Neuronal stem cell (in vitro differentiated cells): ENCODE measurements around the gene TSPYL1.
A peak's percentile ranks its signal among the peaks of the same experiment; 100 is the strongest.

ENCODE experiments used
- DNase-seq: peaks from one replicate; pipeline ENCODE4 v3.0.0-alpha.2; 2013; ENCODE audit warnings: low spot score
- H2AFZ ChIP-seq: one replicate; pipeline ENCODE4 v1.6.1; 2013; ENCODE audit warnings: mild to moderate bottlenecking, low read length, inconsistent platforms
- H2AK5ac ChIP-seq: 2 replicates; pipeline ENCODE4 v1.6.1; 2013; ENCODE audit warnings: low read depth, mild to moderate bottlenecking, inconsistent platforms, low read length, moderate library complexity, mixed read lengths
- H2BK120ac ChIP-seq: 2 replicates; pipeline ENCODE4 v1.6.1; 2013; ENCODE audit warnings: low read depth, mild to moderate bottlenecking, inconsistent platforms, low read length, moderate library complexity, mixed read lengths
- H2BK12ac ChIP-seq: one replicate; pipeline ENCODE4 v1.6.1; 2013; ENCODE audit warnings: low read length, inconsistent platforms
- H2BK15ac ChIP-seq: 2 replicates; pipeline ENCODE4 v1.6.1; 2013; ENCODE audit warnings: mild to moderate bottlenecking, low read length, inconsistent platforms, mixed read lengths
- H2BK5ac ChIP-seq: one replicate; pipeline ENCODE4 v1.6.1; 2013; ENCODE audit warnings: inconsistent platforms, mild to moderate bottlenecking, low read length, moderate library complexity
- H3K14ac ChIP-seq: one replicate; pipeline ENCODE4 v1.6.1; 2013; ENCODE audit warnings: low read length, inconsistent platforms
- H3K18ac ChIP-seq: 2 replicates; pipeline ENCODE4 v1.6.1; 2013; ENCODE audit warnings: low read length, inconsistent platforms
- H3K23ac ChIP-seq: 2 replicates; pipeline ENCODE4 v1.6.1; 2013; ENCODE audit warnings: low read depth, mild to moderate bottlenecking, mixed read lengths, low read length, inconsistent platforms; ENCODE audit not compliant: poor library complexity
- H3K27ac ChIP-seq: replicated peaks from 3 replicates; pipeline ENCODE4 v1.5.1; 2013; ENCODE audit warnings: low read length, inconsistent platforms
- H3K27me3 ChIP-seq, 3 experiments: 2 replicates each; pipeline ENCODE4 v1.6.1; 2013; ENCODE audit warnings: low read length in 3 of 3, mild to moderate bottlenecking in 2 of 3, inconsistent platforms in 1 of 3, low read depth in 1 of 3, mixed read lengths in 1 of 3, moderate library complexity in 1 of 3; ENCODE audit not compliant: control insufficient read depth in 3 of 3, insufficient read depth in 3 of 3
- H3K36me3 ChIP-seq, 2 donors: replicated peaks in 1 of 2; 2 replicates each; pipeline ENCODE4 v1.6.1; 2013; ENCODE audit warnings: low read length in 2 of 2; ENCODE audit not compliant: control insufficient read depth in 2 of 2, insufficient read depth in 2 of 2
- H3K4ac ChIP-seq: 2 replicates; pipeline ENCODE4 v1.6.1; 2013; ENCODE audit warnings: inconsistent platforms, mild to moderate bottlenecking, low read length, moderate library complexity
- H3K4me1 ChIP-seq, 2 donors: 1 replicate in 1 of 2; 2 replicates in 1 of 2; pipeline ENCODE4 v1.6.1; 2013; ENCODE audit warnings: low read length in 2 of 2, low read depth in 1 of 2; ENCODE audit not compliant: control insufficient read depth in 2 of 2, insufficient read depth in 1 of 2
- H3K4me2 ChIP-seq: one replicate; pipeline ENCODE4 v1.6.1; 2013; ENCODE audit warnings: mild to moderate bottlenecking, low read length, inconsistent platforms; ENCODE audit not compliant: insufficient read depth, poor library complexity, severe bottlenecking
- H3K4me3 ChIP-seq, 2 donors: 2 replicates each; pipeline ENCODE4 v1.5.1; 2013; ENCODE audit warnings: low read length in 2 of 2, mild to moderate bottlenecking in 2 of 2, inconsistent platforms in 1 of 2, moderate library complexity in 1 of 2
- H3K79me1 ChIP-seq: one replicate; pipeline ENCODE4 v1.6.1; 2013; ENCODE audit warnings: low read depth, mild to moderate bottlenecking, inconsistent platforms, low read length, moderate library complexity
- H3K9ac ChIP-seq: one replicate; pipeline ENCODE4 v1.6.1; 2013; ENCODE audit warnings: mild to moderate bottlenecking, low read depth, low read length, inconsistent platforms; ENCODE audit not compliant: poor library complexity
- H3K9me3 ChIP-seq, 2 donors: replicated peaks in 1 of 2; 2 replicates each; pipeline versions ENCODE3 to v1.6.1; 2013; ENCODE audit warnings: low read length in 2 of 2, mild to moderate bottlenecking in 2 of 2, inconsistent platforms in 1 of 2, low read depth in 1 of 2, mixed read lengths in 1 of 2, moderate library complexity in 1 of 2; ENCODE audit not compliant: control insufficient read depth in 2 of 2, insufficient read depth in 1 of 2
- H4K8ac ChIP-seq: one replicate; pipeline ENCODE4 v1.6.1; 2013; ENCODE audit warnings: low read depth, mild to moderate bottlenecking, inconsistent platforms, low read length, moderate library complexity
- H4K91ac ChIP-seq: one replicate; pipeline ENCODE4 v1.6.1; 2013; ENCODE audit warnings: low read length, low read depth, mild to moderate bottlenecking, inconsistent platforms; ENCODE audit not compliant: poor library complexity
- WGBS, 2 donors: extraction: QIAGEN DNeasy Blood & Tissue Kit; methylation state at CpG; one replicate each; pipeline ENCODE4 v1.1.7; 2013; ENCODE audit warnings: missing lambda C conversion rate in 2 of 2, mixed read lengths in 1 of 2; ENCODE audit not compliant: insufficient read length in 2 of 2, insufficient replicate concordance in 1 of 2; ENCODE audit errors: extremely low coverage in 2 of 2; 5-methylcytosine and 5-hydroxymethylcytosine counted together

TSPYL1 gene

DNA sequence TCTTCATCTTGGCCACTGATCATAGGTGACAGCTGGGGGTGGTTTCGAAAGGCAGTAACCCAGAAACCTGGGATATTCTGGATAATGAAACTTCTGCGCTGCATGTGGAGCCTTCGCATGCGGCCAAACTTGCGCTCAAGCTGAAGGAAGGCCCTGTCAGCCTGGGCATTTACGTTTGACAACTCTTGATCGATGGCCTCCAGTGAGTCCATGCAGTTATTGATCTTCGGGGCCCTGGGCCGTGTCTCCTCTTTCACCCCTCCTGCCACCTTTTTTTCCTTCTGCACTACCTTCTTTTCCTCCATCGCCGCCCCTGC, 26.6 kb downstream of the TSPYL1 start:
- H2BK5ac ChIP-seq: peak overlapping the region; percentile 84
- no peak overlapping the region for H3K4ac ChIP-seq
- WGBS, 2 donors: no CpG with 5 or more reads among the region's 11 CpGs
- no peaks in the 10 kb centered on the region for H3K27me3 ChIP-seq
- peaks cover 23 to 30% of the 10 kb centered on the region in 2 donors for H3K4me1 ChIP-seq
- no peak overlapping the region for H4K91ac ChIP-seq
- H3K4me2 ChIP-seq: peak overlapping the region; percentile 85
- H4K8ac ChIP-seq: no peak overlapping the region
- peaks cover 0 to 9% of the 10 kb centered on the region in 2 donors for H3K9me3 ChIP-seq
- no peak overlapping the region for H3K27ac ChIP-seq
- peak overlapping the region; percentile 49 for H3K18ac ChIP-seq
- no peak overlapping the region for H2BK120ac ChIP-seq
- peak overlapping the region; percentile 49 for H2AK5ac ChIP-seq
- peak overlapping the region; percentile 58 for H3K14ac ChIP-seq
- H3K4me3 ChIP-seq: peak overlapping the region; percentile 79 to 94
- peaks cover 3% of the 10 kb centered on the region for H3K79me1 ChIP-seq
- H2BK15ac ChIP-seq: no peak overlapping the region
- H2BK12ac ChIP-seq: no peak overlapping the region
- H3K23ac ChIP-seq: no peak overlapping the region
- DNase-seq: no peak
- peak overlapping the region; percentile 87 for H2AFZ ChIP-seq
- H3K36me3 ChIP-seq: peaks cover 6 to 33% of the 10 kb centered on the region in 2 donors
- H3K9ac ChIP-seq: peak overlapping the region; percentile 95

DNA sequence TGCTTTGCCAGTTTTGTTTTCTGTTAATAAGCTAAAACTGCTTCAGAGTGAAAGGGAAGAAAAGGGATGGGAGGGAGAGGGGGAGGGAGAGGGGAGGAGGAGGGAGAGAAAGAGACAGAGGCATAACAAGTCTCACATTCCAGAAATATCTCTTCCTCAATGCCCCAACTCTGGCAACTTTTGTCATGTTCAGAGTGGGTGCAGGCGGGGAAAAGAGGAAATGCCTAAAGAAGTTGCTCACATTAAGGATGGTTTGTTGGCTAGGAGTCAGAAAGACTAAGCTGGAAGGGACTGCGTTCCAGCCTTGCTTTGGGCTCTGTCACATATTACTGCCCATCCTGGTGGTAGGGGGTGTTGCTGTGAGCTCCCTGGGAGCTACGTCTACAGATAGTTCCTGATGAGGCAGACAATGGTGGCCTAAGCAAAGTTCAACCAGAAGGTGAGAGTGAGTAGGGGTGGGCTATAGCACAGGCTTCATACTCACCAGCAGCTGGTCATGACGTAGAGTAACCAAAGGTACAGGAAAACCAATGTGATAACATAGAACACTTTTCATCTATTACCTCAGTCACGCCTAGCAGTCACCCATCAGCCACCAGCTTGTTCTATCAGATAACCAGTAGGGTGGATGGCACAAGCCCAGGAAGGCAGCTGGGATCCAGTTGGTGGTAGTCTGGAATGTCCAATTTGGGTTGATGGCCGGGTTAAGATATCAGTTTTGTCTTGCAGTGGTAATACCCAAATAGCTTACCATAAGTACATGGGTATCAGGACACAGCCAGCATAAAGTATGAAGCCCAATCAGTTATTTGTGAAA, 28.0 kb downstream of the TSPYL1 start:
- Histone ChIP-seq H2BK15ac (no peak overlapping the region), H3K79me1 (peaks cover 3% of the 10 kb centered on the region), H3K36me3 (peaks cover 6 to 33% of the 10 kb centered on the region in 2 donors), H2BK5ac (no peak overlapping the region), H4K8ac (no peak overlapping the region), H3K18ac (no peak overlapping the region), H3K4ac (no peak overlapping the region), H2AK5ac (no peak overlapping the region), H3K14ac (no peak overlapping the region), H3K27ac (peak overlapping the region; percentile 76), H3K4me3 (peak overlapping the region in 1 of 2 donors; percentile 79), H3K9me3 (peaks cover 0 to 9% of the 10 kb centered on the region in 2 donors), H3K4me2 (peak overlapping the region; percentile 51), H3K4me1 (peaks cover 23 to 30% of the 10 kb centered on the region in 2 donors), H2BK120ac (no peak overlapping the region), H3K27me3 (no peaks in the 10 kb centered on the region), H3K9ac (no peak overlapping the region), H4K91ac (no peak overlapping the region), H3K23ac (no peak overlapping the region), H2BK12ac (no peak overlapping the region), H2AFZ (no peak overlapping the region)
- no CpG with 5 or more reads among the region's 6 CpGs for WGBS, 2 donors
- no peak for DNase-seq

DNA sequence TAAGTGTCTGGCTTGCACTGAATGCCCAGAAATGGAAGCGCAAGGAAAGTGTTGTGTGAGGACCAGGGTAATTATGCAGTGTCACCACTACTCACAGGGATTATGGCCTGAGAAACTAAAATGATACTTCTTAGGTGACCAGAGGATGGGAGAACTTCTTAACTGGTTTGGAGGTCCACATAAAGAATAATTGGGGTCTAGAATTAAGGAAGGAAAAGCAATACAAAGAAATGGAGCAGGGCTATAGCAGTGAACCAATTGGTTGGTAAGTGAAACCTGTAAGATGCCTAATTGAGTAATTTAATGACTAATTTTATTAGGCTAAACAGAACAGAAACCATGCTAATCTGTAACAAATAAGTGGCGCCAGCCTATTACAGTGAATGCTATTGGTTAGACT, 31.2 kb downstream of the TSPYL1 start:
- no peak overlapping the region for H2BK15ac ChIP-seq
- no peak overlapping the region for H3K4me2 ChIP-seq
- no peak overlapping the region for H2BK12ac ChIP-seq
- no CpG with 5 or more reads among the region's 2 CpGs for WGBS, 2 donors
- peaks cover 23 to 24% of the 10 kb centered on the region in 2 donors for H3K4me1 ChIP-seq
- H2AK5ac ChIP-seq: no peak overlapping the region
- H3K14ac ChIP-seq: no peak overlapping the region
- H3K27me3 ChIP-seq: no peaks in the 10 kb centered on the region
- no peak overlapping the region for H4K91ac ChIP-seq
- H3K36me3 ChIP-seq: peaks cover 8 to 38% of the 10 kb centered on the region in 2 donors
- H3K27ac ChIP-seq: no peak overlapping the region
- no peak overlapping the region for H3K18ac ChIP-seq
- H2AFZ ChIP-seq: no peak overlapping the region
- H3K79me1 ChIP-seq: peaks cover 3% of the 10 kb centered on the region
- H3K9me3 ChIP-seq: peaks cover 0 to 9% of the 10 kb centered on the region in 2 donors
- no peak overlapping the region for H2BK5ac ChIP-seq
- no peak for DNase-seq
- H2BK120ac ChIP-seq: no peak overlapping the region
- H4K8ac ChIP-seq: no peak overlapping the region
- no peak overlapping the region for H3K9ac ChIP-seq
- no peak overlapping the region for H3K4me3 ChIP-seq
- no peak overlapping the region for H3K4ac ChIP-seq
- no peak overlapping the region for H3K23ac ChIP-seq

DNA sequence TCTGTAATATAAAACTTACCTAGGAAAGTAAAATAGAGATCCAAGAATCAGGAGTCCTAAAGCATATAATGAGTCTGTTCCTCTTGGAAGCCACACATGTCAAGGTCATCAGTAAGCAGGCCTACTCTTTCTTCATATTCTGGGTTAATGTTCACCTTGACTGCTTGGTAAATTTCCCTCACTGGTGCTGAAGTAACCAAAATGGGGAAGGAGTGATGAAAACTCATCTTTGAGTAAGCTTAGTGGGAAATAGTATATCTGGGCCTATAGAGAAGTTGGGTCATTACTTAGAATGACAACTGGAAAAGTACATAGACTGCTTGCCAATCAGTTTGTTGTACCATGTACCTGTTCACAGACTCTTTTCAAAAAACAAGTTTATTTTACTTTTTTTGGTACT, 32.4 kb downstream of the TSPYL1 start:
- Histone ChIP-seq H3K79me1 (peaks cover 1% of the 10 kb centered on the region), H2AK5ac (no peak overlapping the region), H3K27me3 (no peaks in the 10 kb centered on the region), H3K4me3 (no peak overlapping the region), H3K18ac (no peak overlapping the region), H2BK5ac (no peak overlapping the region), H3K4me2 (no peak overlapping the region), H4K8ac (no peak overlapping the region), H3K27ac (no peak overlapping the region), H3K9ac (no peak overlapping the region), H3K9me3 (peaks cover 0 to 5% of the 10 kb centered on the region in 2 donors), H2BK12ac (no peak overlapping the region), H2AFZ (no peak overlapping the region), H2BK15ac (no peak overlapping the region), H3K4me1 (peaks cover 14 to 15% of the 10 kb centered on the region in 2 donors), H3K23ac (no peak overlapping the region), H2BK120ac (no peak overlapping the region), H3K4ac (no peak overlapping the region), H3K14ac (no peak overlapping the region), H4K91ac (no peak overlapping the region), H3K36me3 (peaks cover 3 to 34% of the 10 kb centered on the region in 2 donors)
- DNase-seq: no peak
